HUES6 (cell line): ENCODE measurements around the gene FBXO24.
"Not testable (repeated sequence)": the region's sequence is repeated elsewhere in the genome, so short reads cannot be mapped to it uniquely, and the experiment has no call there.

Experiments
- H3K27ac ChIP-seq: 2 replicates; pipeline ENCODE4 v1.7.0; 2013; ENCODE audit warnings: low read depth, mild to moderate bottlenecking, low read length, inconsistent platforms
- H3K27me3 ChIP-seq: 2 replicates; pipeline ENCODE4 v1.6.1; 2013; ENCODE audit warnings: low read length; ENCODE audit not compliant: control insufficient read depth, insufficient read depth
- H3K36me3 ChIP-seq: 2 replicates; pipeline ENCODE4 v1.6.1; 2013; ENCODE audit warnings: low read length; ENCODE audit not compliant: control insufficient read depth, insufficient read depth
- H3K4me1 ChIP-seq: 2 replicates; pipeline ENCODE4 v1.6.1; 2013; ENCODE audit warnings: low read length; ENCODE audit not compliant: control insufficient read depth, insufficient read depth
- H3K4me3 ChIP-seq: 2 replicates; pipeline ENCODE4 v1.5.1; 2013; ENCODE audit warnings: low read depth, low read length
- H3K9ac ChIP-seq: one replicate; pipeline ENCODE4 v1.6.1; 2013; ENCODE audit warnings: mild to moderate bottlenecking, low read length
- H3K9me3 ChIP-seq: 2 replicates; pipeline ENCODE4 v1.6.1; 2013; ENCODE audit warnings: low read depth, low read length; ENCODE audit not compliant: control insufficient read depth, insufficient read depth

The FBXO24 gene

DNA sequence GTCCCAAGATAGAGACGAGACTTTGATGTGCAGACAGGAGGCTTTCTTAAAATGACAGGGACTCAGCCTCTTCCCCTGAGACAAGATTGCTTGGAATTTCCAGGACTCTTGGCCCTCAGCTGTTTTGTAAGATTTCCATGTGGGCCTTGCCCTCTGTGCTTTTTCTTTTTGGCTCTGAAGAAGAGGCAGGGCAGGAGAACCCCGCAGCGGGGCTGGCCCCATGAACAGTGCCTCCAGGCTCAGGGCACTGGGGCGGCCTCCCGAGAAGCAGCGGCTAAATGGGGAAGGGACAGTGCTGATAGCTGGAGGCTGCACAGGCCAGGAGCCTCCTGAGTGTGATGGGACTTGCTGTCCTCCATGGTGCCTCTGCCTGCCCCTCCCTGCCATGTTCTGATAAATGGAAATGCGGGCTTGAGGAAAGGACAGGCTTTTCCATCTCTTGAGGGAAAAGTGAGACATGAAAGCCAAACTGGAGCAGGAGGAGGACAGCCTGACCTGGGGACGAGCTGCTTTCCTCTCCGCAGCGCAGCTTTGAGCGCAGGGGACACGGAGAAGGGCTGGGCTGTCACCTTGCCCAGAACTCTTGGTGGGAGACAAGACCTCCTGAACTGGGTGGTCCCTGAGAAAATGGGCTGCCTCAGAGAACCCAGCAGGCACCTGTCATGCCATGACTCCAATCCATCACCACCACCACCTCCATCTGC is 24.5 kb upstream of the FBXO24 start:
- H3K36me3 ChIP-seq, result peaks cover 11% of the 10 kb centered on the region
- H3K4me1 ChIP-seq, result 0 out of 2 replicates have a peak, but pooled peaks cover 4% of the 10 kb centered on the region
- no peak overlapping the region for H3K9ac ChIP-seq
- no peak overlapping the region for H3K4me3 ChIP-seq
- no peak overlapping the region for H3K27ac ChIP-seq
- no peaks in the 10 kb centered on the region for H3K27me3 ChIP-seq
- no peaks in the 10 kb centered on the region for H3K9me3 ChIP-seq

DNA sequence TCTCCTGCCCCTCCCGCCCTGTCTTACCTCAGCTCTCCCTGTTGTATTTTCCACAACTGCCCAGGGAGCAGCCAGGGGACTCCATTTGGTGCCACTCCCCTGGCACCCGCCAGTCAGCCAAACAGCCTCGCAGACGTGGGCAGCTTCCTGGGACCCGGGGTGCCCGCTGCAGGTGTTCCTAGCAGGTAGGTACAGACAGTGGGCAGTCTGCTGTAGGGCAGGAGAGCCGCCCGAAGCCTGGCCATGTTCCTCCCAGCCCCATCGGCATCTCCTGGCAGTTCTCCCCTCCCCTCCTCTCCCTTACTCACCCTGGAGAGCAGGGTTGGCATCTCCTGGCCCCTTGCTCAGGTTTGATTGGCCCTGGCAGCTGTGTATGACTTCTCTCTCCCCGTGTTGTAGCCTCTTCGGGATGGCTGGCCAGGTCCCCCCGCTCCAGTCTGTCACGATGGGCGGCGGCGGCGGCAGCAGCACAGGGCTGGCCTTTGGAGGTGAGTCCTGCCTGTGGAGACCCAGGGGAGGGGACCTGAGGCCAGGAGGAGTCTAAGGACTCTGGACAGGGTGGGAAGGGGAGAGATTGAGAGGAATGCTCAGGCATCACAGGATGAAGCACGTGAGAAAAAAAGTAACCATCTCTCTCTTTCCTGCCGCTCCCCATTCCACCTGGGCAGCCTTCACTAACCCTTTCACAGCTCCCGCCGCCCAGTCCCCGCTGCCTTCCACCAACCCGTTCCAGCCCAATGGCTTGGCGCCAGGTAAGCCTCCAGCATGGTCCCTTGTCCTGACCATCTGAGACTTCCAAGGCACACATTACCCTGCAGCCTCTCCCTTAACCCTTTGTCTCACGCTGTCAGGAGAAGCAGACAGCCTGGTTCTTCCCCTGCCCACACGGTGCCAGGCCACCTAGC is 23.7 kb upstream of the FBXO24 start:
- H3K36me3 ChIP-seq, result peaks cover 9% of the 10 kb centered on the region
- no peak overlapping the region for H3K27ac ChIP-seq
- no peak overlapping the region for H3K9ac ChIP-seq
- H3K9me3 ChIP-seq, result no peaks in the 10 kb centered on the region
- H3K27me3 ChIP-seq, result no peaks in the 10 kb centered on the region
- H3K4me3 ChIP-seq, result no peak overlapping the region
- peaks cover 9% of the 10 kb centered on the region; the same call in 1 of the 2 replicates for H3K4me1 ChIP-seq

DNA sequence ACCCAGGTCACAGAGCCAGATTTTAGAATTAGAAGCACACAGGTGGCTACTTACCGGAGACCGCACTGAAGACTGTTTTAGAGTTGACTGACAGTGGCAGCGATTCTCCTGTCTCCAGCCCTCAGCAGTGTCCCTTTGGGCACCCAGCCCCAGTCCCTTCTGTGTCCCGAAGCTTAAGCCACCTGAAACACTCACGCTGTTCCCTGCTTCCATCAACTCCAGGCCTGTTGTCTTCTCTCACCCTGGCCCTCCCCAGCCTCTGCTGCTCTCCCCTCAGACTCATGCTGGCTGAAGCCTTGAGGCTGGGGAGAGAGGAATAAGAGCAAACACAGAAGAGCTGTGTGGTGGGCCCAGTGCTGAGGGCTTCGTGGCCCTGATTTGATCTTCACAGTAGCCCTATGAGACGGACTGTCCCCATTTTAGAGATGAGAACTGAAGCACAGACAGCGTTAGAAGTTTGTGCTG is 23.0 kb upstream of the FBXO24 start:
- no peak overlapping the region for H3K27ac ChIP-seq

GRCh38 chr7:100563809-100564400 is 22.2 kb upstream of the FBXO24 start:
- Histone ChIP-seq H3K9ac (no peak overlapping the region), H3K27me3 (no peaks in the 10 kb centered on the region), H3K36me3 (peaks cover 6% of the 10 kb centered on the region), H3K27ac (no peak overlapping the region), H3K4me1 (peaks cover 20% of the 10 kb centered on the region; the same call in 1 of the 2 replicates), H3K4me3 (no peak overlapping the region), H3K9me3 (no peaks in the 10 kb centered on the region)

More for the DNA sequence above, 23.0 kb upstream of the FBXO24 start:
- H3K27me3 ChIP-seq, result no peaks in the 10 kb centered on the region
- no peak overlapping the region for H3K4me3 ChIP-seq
- H3K9me3 ChIP-seq, result no peaks in the 10 kb centered on the region
- no peak overlapping the region for H3K9ac ChIP-seq
- H3K4me1 ChIP-seq, result peaks cover 15% of the 10 kb centered on the region; the same call in 1 of the 2 replicates
- H3K36me3 ChIP-seq, result peaks cover 7% of the 10 kb centered on the region

DNA sequence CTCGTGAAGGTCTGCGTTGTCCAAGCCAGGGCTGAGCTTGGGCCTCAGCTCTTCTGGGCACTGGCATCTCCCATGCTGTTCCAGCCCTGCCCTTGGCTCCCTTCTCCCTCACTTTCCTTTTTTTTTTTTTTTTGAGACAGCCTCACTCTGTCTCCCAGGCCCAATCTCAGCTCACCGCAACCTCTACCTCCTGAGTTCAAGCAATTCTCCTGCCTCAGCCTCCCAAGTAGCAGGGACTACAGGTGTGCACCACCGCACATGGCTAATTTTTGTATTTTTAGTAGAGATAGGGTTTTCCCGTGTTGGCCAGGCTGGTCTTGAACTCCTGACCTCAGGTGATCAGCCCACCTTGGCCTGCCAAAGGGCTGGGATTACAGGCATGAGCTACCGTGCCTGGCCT is 21.7 kb upstream of the FBXO24 start:
- not testable (repeated sequence) for H3K27ac ChIP-seq, H3K4me3 ChIP-seq, H3K9ac ChIP-seq, H3K36me3 ChIP-seq, H3K27me3 ChIP-seq, H3K9me3 ChIP-seq
- H3K4me1 ChIP-seq, result peaks cover 24% of the 10 kb centered on the region; the same call in 1 of the 2 replicates

- Histone ChIP-seq H3K4me3 (no peak overlapping the region), H3K4me1 (peaks cover 26% of the 10 kb centered on the region; the same call in 1 of the 2 replicates), H3K9ac (no peak overlapping the region), H3K27me3 (no peaks in the 10 kb centered on the region), H3K36me3 (peaks cover 6% of the 10 kb centered on the region), H3K27ac (no peak overlapping the region), H3K9me3 (no peaks in the 10 kb centered on the region)
These were observed 21.0 kb upstream of the FBXO24 start for GRCh38 chr7:100565133-100565571.

DNA sequence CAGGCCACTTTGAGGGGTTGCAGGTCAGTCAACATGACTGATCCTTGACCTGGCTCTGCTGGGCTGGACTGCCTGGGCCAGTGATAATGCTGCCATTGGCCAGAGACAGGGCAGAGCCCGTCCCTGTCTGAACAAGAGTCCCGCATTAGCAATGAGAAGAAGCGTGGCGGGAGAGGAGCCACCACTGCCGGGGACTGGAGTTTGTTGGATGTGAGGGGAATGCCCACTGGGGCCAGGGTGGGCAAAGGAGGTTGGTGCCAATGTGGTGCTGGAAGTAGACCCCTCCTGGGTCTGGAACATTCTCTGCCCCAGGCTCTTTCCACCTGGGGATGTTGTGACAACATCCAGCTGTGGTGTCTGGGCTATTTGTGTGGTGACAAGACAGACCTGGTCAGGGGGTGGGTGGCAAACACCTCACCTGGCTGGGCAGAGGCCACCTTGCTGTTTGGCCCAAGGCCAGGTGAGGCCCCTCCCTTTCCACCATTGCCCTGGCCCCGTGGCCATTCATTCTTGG is 20.1 kb upstream of the FBXO24 start:
- Histone ChIP-seq H3K9ac (no peak overlapping the region), H3K36me3 (peaks cover 6% of the 10 kb centered on the region), H3K27me3 (no peaks in the 10 kb centered on the region), H3K4me1 (peaks cover 31% of the 10 kb centered on the region), H3K27ac (no peak overlapping the region), H3K9me3 (no peaks in the 10 kb centered on the region), H3K4me3 (no peak overlapping the region)

GRCh38 chr7:100567031-100567730 is 18.9 kb upstream of the FBXO24 start:
- Histone ChIP-seq H3K27me3 (no peaks in the 10 kb centered on the region), H3K4me1 (peaks cover 42% of the 10 kb centered on the region), H3K27ac (no peak overlapping the region), H3K9ac (no peak overlapping the region), H3K9me3 (no peaks in the 10 kb centered on the region), H3K36me3 (peaks cover 6% of the 10 kb centered on the region), H3K4me3 (no peak overlapping the region)

DNA sequence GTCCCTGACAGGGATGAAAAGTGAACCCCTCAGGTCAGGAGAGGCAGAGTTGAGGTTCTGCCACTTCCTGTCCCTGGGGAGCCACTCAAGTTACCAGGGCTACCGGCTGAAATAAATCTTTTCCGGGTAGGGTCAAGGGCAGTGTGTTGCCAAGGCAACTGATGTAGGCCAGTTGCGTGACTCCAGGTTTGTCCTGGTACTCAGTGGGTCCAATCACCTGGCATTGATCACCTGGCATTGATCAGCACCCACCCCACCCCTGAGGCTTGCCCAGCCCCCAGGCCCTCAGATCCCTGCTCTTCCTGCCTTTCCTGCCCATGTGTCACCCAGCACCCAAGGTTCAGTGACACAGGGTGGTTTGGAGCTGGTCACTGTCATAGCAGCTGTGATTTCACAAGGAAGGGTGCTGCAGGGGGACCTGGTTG is 18.4 kb upstream of the FBXO24 start:
- no peak overlapping the region for H3K4me3 ChIP-seq
- H3K4me1 ChIP-seq, result peaks cover 48% of the 10 kb centered on the region
- H3K9ac ChIP-seq, result no peak overlapping the region
- H3K36me3 ChIP-seq, result peaks cover 4% of the 10 kb centered on the region
- H3K9me3 ChIP-seq, result no peaks in the 10 kb centered on the region
- no peak overlapping the region for H3K27ac ChIP-seq
- no peaks in the 10 kb centered on the region for H3K27me3 ChIP-seq

- Histone ChIP-seq H3K4me3 (no peak overlapping the region), H3K27me3 (no peaks in the 10 kb centered on the region), H3K9ac (no peak overlapping the region), H3K36me3 (no peaks in the 10 kb centered on the region), H3K4me1 (peaks cover 50% of the 10 kb centered on the region), H3K9me3 (no peaks in the 10 kb centered on the region), H3K27ac (no peak overlapping the region)
These were observed 17.8 kb upstream of the FBXO24 start for GRCh38 chr7:100568176-100568895.
